GM21717 (cell line): ENCODE measurements around the gene MYL11.
A peak's percentile ranks its signal among the peaks of the same experiment; 100 is the strongest.

Source experiments
- ATAC-seq: cut with Tn5 transposase; IDR thresholded peaks from one replicate; pipeline ENCODE4 v1.9.1; 2021; ENCODE audit warnings: mild to moderate bottlenecking, moderate library complexity; ENCODE audit not compliant: unreplicated experiment

The MYL11 gene

DNA sequence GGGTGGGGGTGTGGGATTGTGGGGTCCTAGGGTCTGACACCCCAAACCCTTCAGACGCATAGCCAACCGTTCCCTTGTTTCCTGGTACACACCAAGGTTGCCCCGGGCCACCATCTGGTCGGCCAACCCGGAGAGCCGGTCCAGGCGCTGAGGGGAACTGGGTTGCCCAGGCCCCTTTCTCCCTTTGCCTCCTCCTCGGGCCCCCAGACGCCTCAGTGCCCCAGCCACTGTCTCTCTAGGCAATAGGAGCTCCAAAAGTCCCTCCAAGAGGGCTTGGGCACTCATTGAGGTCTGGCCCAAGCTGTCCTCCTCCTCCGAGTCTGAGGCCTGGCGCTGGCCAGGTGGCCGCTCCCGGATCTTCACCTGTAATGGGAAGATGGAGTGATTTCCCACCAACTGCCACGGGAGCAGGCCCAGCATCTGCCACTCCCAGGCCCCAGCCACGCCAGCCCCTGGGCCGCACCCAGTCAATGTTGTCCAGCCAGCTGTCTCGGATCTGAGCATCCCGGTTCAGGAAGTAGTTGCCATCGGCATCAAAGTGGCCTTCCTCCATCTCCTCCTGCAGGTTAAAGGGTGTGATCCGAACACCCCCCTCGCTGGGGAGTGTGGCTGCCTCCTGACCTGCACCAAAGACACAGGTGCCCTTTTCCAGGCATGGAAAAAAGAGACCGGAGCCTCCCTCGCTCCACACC lies 21.0 kb upstream of the MYL11 start:
- no peak for ATAC-seq

DNA sequence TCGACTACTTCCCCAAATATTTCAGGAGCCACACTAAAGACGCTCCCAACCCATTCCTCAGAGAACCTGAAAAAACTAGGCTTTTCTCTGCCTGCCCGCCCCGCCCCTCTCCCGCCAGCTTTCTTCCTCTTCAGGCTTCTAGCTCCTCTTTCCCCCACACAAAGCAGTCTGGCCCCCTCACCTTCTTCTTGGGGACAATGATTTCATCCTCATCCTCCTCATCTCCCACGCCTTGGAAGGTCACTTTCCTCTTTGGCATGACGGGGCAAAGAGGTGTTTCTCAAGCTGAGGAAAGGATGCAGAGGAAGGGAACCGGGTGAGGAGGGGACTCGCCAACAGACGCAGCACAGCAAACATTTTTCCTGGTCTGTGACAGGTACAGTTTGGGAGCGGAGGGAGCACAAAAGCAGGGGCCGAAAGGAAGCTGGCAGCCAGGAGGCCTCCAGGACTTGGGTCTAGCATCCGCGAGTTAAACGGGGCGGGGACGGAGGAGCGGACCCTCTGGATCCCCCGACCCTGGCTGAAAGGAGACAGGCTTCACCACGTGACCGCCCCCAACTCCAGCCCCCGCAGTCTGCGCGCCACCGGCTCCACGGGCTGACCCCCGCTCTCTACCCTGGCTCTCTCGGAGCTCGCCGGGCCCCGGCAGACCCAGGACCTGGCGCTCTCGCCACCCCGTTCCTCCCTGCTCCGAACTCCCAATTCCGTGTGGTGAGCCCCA lies 20.0 kb upstream of the MYL11 start:
- peak; percentile 13 for ATAC-seq

DNA sequence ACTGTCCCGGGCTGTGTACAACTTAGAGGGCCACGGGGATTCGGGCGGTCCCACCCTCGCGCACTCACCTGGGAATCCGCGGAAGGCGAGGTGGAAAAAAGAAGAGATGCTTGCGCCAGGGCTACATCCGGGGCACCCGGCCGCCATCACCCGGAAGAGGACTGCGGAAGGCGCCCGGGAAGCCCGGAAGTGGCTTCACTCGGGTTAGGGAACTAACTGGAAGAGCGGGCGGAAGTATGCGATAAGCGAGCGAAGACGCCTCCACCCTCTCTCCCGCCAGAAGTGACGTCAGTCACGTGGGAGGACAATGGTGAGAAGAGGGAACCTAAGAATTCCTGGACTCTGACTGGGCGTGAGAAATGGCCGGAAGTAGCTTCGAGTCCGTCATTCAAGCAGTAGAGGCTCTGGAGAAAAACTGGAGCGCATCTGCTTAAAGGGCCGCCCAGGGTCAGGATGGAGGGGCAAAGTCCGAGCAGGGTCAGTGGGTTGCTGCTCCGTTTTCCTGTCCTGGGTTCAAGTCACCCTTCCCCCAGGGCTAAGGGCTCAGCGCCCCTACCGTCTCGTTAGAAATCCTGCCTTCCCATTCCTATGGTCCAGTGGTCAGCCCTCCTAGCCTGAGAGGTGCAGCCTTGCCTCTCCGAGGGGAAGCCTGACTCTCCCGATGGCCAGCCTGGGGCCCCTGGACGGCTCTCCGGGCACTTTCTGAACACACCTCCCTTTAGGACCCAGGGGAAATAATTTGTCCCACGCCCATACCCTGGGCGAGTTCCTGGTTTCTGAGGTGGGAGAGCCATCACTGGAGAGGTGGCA lies 19.3 kb upstream of the MYL11 start, which contains the start of gene CD2BP2:
Gene CD2BP2 (minus strand): TSS at position 165 of the 810 bp plus-strand sequence. CDS start 627 bp downstream, outside the sequence.
- ATAC-seq, result peak; percentile 44

DNA sequence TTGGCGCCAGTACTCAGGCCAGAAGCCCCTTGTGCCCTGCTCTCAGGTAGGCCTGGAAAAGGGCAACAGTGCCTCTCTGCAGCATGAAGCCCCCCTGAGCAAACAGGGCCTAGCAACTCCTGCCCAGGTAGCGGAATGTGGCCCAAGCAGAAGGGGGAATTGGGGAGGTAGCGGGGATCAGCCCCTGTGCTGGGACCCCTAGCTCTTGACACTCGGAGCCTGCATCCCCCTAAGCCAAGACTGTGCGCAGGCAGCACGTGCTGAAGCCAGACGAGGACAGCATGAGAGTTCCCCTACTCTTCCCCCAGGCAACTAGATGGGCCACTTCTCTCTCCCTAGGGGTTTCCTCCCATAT lies 18.7 kb upstream of the MYL11 start:
- ATAC-seq, result no peak

DNA sequence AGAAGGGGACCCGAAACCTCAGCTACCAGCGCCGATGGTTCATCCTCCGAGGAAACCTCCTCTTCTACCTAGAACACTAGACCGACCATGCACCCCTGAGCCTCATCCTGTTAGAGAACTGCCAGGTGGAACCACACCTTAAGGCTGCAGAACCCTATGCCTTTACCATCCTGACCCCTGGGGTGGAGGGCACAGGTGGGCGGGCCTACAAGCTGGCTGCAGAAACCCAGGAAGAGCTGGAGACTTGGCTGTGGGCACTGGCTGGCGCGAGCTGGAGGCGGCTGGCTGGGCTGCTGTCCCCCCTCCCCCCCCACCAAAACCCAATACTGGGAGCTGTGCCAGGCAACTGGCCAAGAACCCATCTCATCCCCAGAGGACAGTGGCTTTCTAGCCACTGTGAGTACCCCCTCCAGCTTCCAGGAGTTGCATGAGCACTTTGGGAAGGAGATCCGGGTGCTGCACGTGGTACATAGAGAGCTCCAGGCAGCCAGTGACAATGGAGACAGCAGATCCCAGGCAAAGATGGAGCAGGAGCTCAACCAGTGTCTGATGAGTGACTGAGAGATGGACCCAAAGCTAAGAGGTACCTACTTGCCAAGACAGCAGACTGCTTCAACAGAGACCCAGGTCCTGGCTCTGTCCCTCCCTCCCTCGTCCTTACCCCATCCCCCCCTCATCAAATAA lies 18.1 kb upstream of the MYL11 start:
- no peak for ATAC-seq

DNA sequence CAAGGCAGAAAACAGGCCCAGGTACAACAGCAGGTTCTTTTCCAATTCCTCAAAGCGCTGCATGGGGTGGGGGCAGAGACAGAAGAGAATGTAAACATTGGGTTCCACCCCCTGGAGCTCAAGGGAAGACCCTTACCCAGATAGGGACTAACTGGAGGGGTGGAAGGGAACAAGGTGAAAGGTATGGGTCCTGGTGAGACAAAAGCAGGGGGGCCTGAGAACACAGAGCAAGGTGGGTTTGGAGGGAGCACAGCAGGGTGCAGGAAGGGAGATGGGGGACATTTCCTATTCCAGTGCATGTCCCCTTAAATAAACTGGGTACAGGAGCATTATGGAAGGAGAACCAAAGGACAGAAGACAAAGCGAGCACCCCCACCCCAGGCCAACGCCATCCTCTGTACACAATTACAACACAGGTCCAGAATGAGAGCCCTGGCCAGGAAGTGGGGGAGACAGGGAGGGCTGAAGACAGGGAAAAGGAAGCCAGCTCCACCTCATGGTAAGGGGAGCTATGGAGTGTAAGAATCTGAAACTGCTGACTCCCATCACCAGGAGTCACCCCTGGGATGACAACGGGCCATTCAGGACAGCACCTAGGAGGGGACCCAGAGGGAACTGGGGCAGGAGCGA lies 17.4 kb upstream of the MYL11 start:
- ATAC-seq, result no peak

DNA sequence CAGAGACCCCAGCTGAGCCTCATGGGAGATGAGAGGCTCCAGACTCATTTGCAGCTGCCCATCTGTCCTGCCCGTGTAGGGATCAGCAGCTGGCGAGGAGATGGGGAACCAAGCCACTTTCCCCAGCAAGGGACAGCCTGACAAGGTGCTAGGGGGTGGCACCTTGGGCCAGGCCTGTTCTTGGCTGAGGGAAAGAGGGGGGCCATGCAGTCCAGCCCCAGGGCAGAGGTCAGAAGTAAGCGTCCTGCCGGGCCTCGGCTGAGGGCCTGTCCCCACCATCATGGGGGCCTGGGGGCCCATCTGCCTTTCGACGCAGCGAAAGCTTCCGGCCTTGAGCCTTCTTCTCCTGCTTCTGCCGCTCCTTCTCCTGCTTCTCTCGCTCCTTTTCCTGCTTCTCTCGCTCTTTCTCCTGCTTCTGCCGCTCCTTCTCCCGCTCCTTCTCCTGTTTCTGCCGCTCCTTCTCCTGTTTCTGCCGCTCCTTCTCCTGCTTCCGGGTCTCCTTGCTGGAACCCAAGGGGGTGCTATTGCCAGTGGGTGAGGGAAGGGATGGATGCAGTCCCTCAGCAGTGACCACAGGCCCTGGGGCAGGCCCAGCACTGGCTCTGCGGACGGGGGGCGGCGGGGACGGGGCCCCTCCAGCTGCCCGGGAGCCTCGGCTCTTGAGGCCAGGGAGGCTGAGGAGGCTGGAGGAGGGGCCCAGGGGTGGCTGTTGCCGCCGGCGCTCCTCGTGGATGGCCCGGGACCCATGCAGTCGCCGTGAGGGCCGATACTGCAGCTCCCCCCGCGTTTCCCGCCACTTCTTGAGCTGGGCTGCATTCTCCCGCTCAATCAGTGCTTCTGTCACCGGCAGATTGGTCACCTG lies 16.7 kb upstream of the MYL11 start:
- ATAC-seq, result no peak

DNA sequence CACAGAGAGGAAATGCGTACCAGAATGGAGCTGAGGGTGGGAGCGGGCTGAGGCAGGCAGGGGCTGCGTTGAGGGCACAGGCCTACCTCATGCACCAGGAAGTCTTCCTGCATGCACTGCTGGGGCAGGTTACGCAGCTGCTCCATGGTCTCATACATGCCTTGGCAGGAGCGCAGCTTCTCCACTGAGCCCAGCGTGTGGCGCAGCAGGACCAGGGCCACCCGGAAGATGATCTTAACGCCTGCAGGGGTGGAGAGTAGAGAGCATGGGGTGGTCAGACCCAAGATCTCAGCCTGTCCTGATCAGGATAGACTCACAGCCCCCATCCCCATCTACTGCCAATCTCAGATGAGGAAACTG lies 16.0 kb upstream of the MYL11 start:
- ATAC-seq, result no peak

DNA sequence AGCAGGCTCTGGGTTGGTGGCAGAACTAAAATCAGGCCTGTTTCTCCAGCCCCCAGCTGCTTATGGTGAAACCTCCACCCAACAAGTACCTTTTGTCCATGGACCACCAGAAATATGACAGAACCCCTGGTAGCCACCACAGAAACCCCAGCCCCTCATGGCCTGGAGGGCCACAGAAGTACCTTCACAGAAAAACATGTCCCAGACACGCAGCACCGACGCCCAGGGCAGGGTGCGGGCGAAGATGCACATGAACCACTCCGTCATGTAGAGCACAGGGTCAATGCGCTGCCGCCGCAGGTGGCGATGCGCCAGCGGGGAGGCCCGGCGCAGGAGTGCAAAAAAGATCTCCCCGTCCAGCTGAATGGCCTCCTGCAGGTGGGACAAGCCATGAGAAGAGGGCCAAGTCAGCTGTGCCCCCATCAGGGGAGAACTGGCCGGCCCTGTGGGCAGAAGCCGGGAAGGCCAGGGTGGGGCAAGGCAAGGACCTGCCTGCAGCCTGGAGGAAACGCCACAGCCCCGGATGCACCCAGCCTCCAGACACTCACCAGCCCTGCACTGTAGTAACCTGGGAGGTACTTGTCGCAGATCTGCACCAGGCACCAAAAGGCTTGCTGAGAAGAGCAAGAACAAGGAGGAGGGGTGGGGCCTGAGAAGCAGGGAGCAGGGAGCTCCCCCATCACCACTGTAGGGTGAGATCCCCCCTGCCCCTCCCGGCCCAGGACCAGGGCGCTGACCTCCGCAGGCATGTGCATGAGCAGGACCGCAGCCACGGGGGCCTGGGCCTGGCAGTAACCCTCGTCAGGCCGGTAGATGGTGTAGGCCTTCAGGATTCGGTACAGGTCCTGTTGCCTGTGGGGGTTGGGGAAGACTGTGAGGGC lies 15.4 kb upstream of the MYL11 start:
- ATAC-seq, result no peak

DNA sequence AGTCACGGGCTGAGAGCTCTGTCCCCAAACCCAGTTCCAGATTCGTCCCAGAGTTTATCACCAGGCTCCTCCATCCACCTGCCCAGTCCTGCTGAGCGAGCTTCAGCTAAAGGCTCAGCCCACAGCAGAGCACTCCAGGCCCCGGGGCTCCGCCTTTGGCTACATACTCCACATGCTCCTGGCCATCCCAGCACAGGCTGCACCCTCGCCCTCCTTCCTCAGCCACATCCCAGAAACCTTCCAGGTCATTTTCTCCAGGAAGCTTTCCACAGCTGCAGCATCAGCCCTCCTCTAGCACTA lies 14.8 kb upstream of the MYL11 start:
- ATAC-seq, result no peak

DNA sequence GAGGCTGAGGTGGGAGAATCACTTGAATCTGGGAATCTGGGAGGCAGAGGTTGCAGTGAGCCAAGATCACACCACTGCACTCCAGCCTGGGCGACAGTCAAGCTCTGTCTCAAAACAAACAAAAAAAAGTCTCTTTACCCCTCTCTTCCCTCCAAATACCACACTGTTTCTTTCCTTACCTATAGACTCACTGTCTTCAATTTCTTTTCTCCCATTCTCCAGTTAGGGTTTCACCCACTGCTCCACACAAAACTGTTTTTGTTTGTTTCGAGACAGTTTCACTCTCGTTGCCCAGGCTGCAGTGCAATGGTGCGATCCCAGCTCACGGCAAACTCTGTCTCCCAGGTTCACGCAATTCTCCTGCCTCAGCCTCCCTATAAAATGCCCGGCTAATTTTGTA lies 13.4 kb upstream of the MYL11 start:
- ATAC-seq, result no peak

DNA sequence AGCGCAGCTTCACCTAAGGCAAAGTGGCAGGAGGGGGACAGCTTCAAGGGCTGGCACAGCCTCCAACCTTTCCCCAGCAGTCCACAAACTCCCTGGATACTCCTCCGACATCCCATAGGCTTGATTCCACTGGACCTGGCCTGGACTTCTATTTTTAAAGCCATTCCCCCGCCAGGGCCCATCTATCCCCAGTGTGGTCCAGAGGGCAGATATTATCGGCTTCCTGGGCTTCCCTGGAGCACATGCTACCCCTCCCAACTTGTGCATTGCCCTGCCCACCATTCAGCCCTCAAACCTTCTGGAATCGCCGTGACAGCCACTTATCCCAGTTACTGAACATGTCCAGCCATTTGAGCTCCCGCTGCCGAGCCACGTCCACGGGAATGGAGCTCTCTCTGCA lies 9.4 kb upstream of the MYL11 start:
- ATAC-seq, result no peak

DNA sequence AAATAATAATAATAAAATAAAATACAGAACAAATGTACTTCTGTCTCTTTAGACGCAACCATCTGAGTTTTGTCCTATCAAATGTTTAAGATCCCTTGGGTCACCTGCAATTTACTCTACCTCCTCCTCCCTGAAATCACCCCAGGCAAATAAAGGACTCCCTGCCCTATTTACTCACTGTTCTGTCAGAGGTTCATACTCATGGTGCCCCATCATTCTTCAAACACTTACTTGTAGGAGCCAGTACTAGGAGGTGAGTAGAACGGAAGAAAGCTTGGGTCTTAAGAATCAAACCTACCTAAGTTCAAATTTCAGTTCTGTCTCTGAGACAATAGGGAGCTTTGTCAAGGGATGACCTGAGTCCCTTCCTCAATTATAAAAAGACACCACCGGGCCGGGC lies 8.1 kb upstream of the MYL11 start:
- no peak for ATAC-seq

DNA sequence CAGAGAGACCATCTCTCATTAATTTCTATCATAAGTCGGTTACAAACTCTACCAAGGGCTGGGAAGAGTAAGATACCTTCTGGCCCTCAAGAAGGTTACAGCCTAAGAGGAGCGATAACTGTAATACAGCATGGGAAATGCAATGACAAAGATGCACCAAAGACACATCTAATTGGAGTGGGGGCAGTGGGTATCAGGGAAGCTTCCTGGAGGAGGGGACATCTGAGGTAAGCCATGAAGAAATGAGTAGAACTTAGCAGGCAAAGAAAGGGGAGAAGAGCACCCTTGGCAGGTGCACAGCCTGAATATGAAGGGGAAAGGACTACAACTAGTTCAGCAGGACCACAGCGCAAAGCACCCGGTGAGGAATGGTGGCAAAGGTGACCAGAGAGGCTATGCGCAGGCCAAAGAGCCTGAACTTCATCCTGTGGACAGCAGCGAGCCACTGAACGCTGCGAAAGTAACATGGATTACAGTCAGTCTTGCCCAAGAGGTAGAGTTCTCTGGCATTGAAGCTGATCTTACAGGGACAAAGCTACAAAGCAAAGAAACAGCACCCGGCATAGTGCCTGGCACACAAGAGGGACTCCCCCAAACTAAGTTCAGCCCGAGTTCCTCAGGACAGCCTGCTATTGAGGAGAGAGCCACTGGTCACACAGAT lies 7.1 kb upstream of the MYL11 start:
- no peak for ATAC-seq

DNA sequence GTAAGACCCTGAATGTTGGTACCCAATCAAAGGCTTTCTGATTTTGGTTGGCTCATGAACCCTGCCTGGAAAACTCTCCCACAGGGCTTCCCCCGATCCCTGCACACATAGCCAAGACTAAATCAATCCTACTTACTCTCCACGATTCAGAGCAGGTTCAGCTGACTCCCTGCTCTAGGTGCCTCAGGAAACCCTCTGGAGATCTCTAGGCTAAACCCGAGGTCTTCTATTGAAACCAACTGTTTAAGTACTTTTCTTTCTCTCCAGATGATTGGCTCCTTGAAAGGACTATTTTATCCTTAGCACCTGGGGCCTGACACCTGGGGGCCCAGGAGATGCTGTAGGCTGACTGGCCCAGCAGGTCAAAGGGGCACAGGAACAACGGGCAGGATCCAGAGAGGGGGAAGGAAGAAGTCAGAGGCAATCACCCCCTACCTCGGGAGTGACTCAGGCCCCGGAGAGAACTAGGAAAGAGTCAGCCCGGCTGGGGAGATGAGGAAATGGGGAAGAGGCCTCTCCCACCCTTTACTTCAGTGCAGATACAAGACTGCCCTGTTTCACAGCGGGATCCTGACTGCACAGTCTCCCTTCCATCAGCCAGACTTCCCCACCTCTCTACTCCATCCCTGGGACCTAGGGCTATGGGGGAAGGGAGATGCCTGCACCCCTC lies 6.3 kb upstream of the MYL11 start:
- no peak for ATAC-seq

DNA sequence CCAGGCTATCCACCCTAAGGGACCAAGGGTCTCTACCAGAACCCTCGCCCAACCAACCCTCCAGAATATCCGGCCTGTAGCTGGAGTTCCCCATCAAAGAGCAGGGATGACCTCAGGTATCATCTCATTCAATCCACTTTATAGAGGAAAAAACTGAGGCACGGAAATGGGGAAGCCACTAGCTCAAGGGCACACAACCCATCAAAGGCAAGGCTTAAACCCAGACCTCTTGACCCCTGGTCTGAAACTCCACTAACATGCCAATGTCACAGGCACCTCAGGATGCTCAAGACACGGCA lies 5.9 kb upstream of the MYL11 start:
- ATAC-seq, result no peak

DNA sequence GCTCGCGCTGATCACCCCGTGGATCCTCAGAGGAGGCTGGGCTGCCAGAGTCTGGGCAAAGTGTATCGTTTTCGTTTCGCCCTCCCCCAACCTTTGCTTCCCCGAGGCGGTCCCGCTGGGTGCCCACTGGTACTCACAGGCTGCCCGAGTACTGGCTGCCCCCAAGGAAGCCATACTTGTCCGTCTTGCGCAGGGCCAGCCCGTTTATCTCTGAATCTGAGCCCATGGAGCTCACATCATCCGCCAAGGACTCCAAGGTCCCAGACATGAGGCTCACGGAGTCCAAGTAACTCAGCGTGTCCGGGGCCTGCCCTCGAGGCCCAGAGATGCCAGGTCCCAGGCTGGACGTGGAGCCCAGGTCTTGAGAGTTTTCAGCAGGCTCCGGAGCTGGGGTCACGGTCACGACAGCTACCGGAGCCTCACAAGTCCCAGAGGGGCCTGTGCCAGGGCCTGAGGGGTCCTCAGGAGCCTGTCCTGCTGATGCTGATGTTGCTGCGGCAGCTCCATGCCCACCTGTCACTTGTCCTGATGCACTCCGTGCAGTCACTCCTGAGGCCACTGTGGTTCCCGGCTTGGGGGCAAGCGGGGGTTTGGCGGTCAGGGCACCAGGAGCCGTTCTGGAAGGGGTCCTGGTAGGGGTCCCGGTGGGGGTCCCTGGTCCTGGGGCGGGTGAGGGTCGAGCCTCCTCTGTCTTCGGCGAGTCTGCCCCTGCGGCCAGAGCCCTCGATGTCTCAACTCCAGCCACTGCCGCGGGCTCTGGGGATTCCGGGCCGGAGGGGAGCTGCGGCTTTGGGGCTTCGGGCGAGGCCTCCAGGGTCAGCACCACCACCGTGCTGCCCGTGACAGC lies 5.3 kb upstream of the MYL11 start:
- ATAC-seq, result no peak
